Gastrocnemius medialis (tissue), 4 donors: ENCODE results near the gene C1QTNF8. TPM values are rescaled to one million over a fixed set of nuclear protein-coding genes. Genes with fewer than 3 reads are reported as not detected.

Experiments
- ATAC-seq, 2 donors: fragments of 150-250 bp; one replicate each; pipeline ENCODE4 v1.9.1; 2016
- DNase-seq, 2 donors: peaks; one replicate each; pipeline ENCODE4 v3.0.0-alpha.2; 2019
- H3K27ac ChIP-seq, 4 donors: fragments of 200-600 bp; sonication (generic); 1 replicate in 1 of 4; 2 replicates in 3 of 4; pipeline ENCODE4 v1.5.1; 2016 to 2018; ENCODE audit warnings: mild to moderate bottlenecking in 2 of 4, moderate library complexity in 1 of 4
- H3K27me3 ChIP-seq, 3 donors: fragments of 200-600 bp; sonication (generic) in 2 of 3; 1 replicate in 1 of 3; 2 replicates in 2 of 3; pipeline versions ENCODE4 v1.5.1 to v1.6.0; 2016 to 2019; ENCODE audit warnings: mild to moderate bottlenecking in 1 of 3, moderate library complexity in 1 of 3
- H3K36me3 ChIP-seq, 2 donors: fragments of 200-600 bp; sonication (generic) in 1 of 2; one replicate each; pipeline ENCODE4 v1.5.1; 2017 to 2018
- H3K4me1 ChIP-seq, 2 donors: fragments of 200-600 bp; sonication (generic) in 1 of 2; one replicate each; pipeline ENCODE4 v1.5.1; 2016 to 2017; ENCODE audit warnings: mild to moderate bottlenecking in 2 of 2
- H3K4me3 ChIP-seq, 4 donors: fragments of 200-600 bp; sonication (generic) in 3 of 4; 1 replicate in 1 of 4; 2 replicates in 3 of 4; pipeline ENCODE4 v1.5.1; 2016 to 2019; ENCODE audit warnings: mild to moderate bottlenecking in 2 of 4
- H3K9me3 ChIP-seq, 3 donors: fragments of 200-600 bp; sonication (generic) in 2 of 3; 1 replicate in 1 of 3; 2 replicates in 2 of 3; pipeline ENCODE4 v1.5.1; 2016 to 2019
- CTCF ChIP-seq, 5 experiments: fragments of 450-650 bp in 3 of 5; fragments of 200-600 bp in 2 of 5; sonication (generic) in 2 of 5; IDR thresholded peaks in 4 of 5; conservative IDR thresholded peaks in 1 of 5; 1 replicate in 4 of 5; 2 replicates in 1 of 5; pipeline ENCODE4 v1.5.1; 2016 to 2019; ENCODE audit warnings: antibody characterized with exemption in 5 of 5, mild to moderate bottlenecking in 3 of 5, moderate library complexity in 3 of 5
- POLR2A ChIP-seq, 2 donors: fragments of 450-650 bp; IDR thresholded peaks; one replicate each; pipeline ENCODE4 v1.6.1; 2017; ENCODE audit warnings: antibody characterized with exemption in 2 of 2, mild to moderate bottlenecking in 2 of 2, moderate library complexity in 2 of 2
- in situ Hi-C, 4 donors: fragments of 200-750 bp; cut with MboI; loops; one replicate each; pipeline versions ENCODE4 v1.15.0 to v1.8.0; 2017; ENCODE audit warnings: low sequenced_read_pairs in 4 of 4
- intact Hi-C: fragments of 100-400 bp; cut with DNase I; formaldehyde crosslinking; loops from one replicate; pipeline ENCODE4 v1.15.1; 2023; ENCODE audit warnings: low total_unique reads
- total RNA-seq, 4 donors: library from RNA; depleted of rRNA; stranded (reverse); fragments of >200 nt; gene quantifications; one replicate each; pipeline versions ENCODE4 v1.1.0 to v1.2.3, GENCODE V29; 2016

Gene C1QTNF8
- total RNA-seq, 4 donors from 2014 or later, result not detected

GRCh38 chr16:1050516-1050915, 45.5 kb downstream of the C1QTNF8 start:
- H3K4me1 ChIP-seq, result peaks cover 0 to 4% of the 10 kb centered on the region in 2 donors

DNA sequence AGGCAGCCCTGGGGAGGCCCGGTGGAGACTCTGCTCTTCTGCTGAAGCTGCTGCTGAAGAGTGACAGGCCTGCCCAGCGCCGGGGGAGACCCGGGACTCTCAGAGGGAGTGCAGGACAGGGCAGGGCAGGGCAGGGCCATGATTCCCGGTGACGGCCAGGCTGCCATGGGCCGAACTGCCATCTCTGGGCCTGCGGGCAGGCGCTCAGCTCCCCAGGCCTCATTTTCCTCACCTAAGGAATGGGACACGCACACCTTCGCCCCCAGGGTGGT, 46.1 kb downstream of the C1QTNF8 start:
- no peak overlapping the region for H3K27ac ChIP-seq
- H3K9me3 ChIP-seq, result no peaks in the 10 kb centered on the region
- in situ Hi-C loops (loop anchor here in 1 of 4 donors (25.0 kb wide), 1 partner anchor 238 kb away; the partner anchor contains the start of gene GNG13), intact Hi-C loops (no loop called here)
- TF ChIP-seq CTCF (IDR thresholded peaks at IDR 0.05 in 4 of 5, conservative IDR thresholded peaks at IDR 0.05 in 1 of 5) (no peak), POLR2A (IDR thresholded peaks at IDR 0.05) (no peak)
- H3K27me3 ChIP-seq, result peaks cover 35 to 71% (median 66%) of the 10 kb centered on the region in 3 donors
- ATAC-seq, result no peak
- no peaks in the 10 kb centered on the region for H3K36me3 ChIP-seq
- no peak for DNase-seq
- H3K4me1 ChIP-seq, result peaks cover 0 to 4% of the 10 kb centered on the region in 2 donors
- H3K4me3 ChIP-seq, result no peak overlapping the region

More at GRCh38 chr16:1050516-1050915, 45.5 kb downstream of the C1QTNF8 start:
- Histone ChIP-seq H3K36me3 (no peaks in the 10 kb centered on the region), H3K9me3 (no peaks in the 10 kb centered on the region), H3K27me3 (peaks cover 31 to 65% (median 60%) of the 10 kb centered on the region in 3 donors), H3K4me3 (no peak overlapping the region), H3K27ac (no peak overlapping the region)
- intact Hi-C loops, result no loop called here
- in situ Hi-C loops, result loop anchor here in 1 of 4 donors (25.0 kb wide), 1 partner anchor 238 kb away; the partner anchor contains the start of gene GNG13
- DNase-seq (no peak), ATAC-seq (no peak)
- TF ChIP-seq CTCF (IDR thresholded peaks at IDR 0.05 in 4 of 5, conservative IDR thresholded peaks at IDR 0.05 in 1 of 5) (no peak), POLR2A (IDR thresholded peaks at IDR 0.05) (no peak)

DNA sequence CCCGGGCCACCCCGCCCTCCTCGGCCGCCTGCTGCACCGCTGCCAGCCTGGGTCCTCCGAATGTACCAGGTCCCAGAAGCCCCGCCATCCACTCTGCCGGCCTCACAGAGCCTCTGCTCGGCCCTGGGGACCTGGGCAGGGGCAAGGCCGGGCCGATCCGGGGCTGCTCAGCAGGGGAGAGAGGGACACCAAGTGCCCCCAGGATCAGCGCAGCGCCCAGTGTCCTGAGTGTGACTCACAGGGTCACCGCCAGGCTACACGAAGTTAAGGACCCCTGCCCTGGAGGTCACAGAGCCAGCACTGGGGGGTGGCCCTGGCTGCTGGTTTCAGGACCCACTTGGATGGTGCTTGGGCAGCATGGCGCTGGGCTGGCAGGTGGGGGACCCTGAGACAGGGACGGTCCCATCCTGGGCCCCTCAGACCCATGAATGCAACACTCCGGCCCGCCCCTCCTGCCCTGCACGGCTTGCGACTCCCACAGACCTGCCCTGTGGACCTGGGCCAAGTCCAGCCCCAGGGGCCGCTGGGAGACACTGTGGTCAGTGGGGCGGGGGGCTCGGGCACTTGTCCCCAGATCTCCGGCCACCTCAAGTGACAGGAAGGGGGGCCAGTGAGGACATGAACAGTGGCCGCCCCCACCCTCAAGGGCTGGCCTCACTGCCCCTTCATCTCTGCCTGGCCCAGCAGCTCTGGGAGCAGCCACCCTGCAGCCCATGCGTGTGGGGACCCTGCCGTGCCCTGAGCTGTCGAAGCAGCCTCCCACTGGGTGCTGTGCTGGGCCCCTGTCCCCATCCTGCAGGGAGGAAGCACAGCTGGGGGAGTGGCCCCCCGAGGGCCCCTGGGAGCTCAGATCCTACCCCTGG, 46.7 kb downstream of the C1QTNF8 start:
- no peak for TF ChIP-seq POLR2A (IDR thresholded peaks at IDR 0.05)
- no peak for TF ChIP-seq CTCF (IDR thresholded peaks at IDR 0.05 in 4 of 5, conservative IDR thresholded peaks at IDR 0.05 in 1 of 5)

GRCh38 chr16:1048442-1049112, 47.5 kb downstream of the C1QTNF8 start:
- ATAC-seq, result no peak
- intact Hi-C loops, result no loop called here

More for the DNA sequence above, 46.7 kb downstream of the C1QTNF8 start:
- peaks cover 0 to 4% of the 10 kb centered on the region in 2 donors for H3K4me1 ChIP-seq
- in situ Hi-C loops, result no loop called here
- H3K27me3 ChIP-seq, result peaks cover 41 to 77% (median 66%) of the 10 kb centered on the region in 3 donors
- intact Hi-C loops, result no loop called here
- no peaks in the 10 kb centered on the region for H3K9me3 ChIP-seq
- no peak overlapping the region for H3K27ac ChIP-seq
- no peak for DNase-seq
- H3K36me3 ChIP-seq, result no peaks in the 10 kb centered on the region
- no peak for ATAC-seq
- no peak overlapping the region for H3K4me3 ChIP-seq

More at GRCh38 chr16:1048442-1049112, 47.5 kb downstream of the C1QTNF8 start:
- Histone ChIP-seq H3K36me3 (no peaks in the 10 kb centered on the region), H3K27me3 (peaks cover 49 to 79% (median 66%) of the 10 kb centered on the region in 3 donors), H3K4me1 (peaks cover 0 to 4% of the 10 kb centered on the region in 2 donors), H3K9me3 (no peaks in the 10 kb centered on the region), H3K27ac (no peak overlapping the region), H3K4me3 (no peak overlapping the region)
- no peak for TF ChIP-seq POLR2A (IDR thresholded peaks at IDR 0.05)
- no peak for TF ChIP-seq CTCF (IDR thresholded peaks at IDR 0.05 in 4 of 5, conservative IDR thresholded peaks at IDR 0.05 in 1 of 5)
- DNase-seq, result no peak
- in situ Hi-C loops, result no loop called here
